H9 (cell line): ENCODE data around the gene TNIP1. TPM values are rescaled to one million over a fixed set of nuclear protein-coding genes. Genes with fewer than 3 reads are reported as not detected.

Experiments used
- DNase-seq: peaks from one replicate; pipeline ENCODE4 v3.0.0-alpha.2; 2017
- H2AFZ ChIP-seq: one replicate; pipeline ENCODE4 v1.6.1; 2013; ENCODE audit warnings: mild to moderate bottlenecking, low read length, control low read depth, moderate library complexity
- H2AK5ac ChIP-seq: 2 replicates; pipeline ENCODE4 v1.6.1; 2013; ENCODE audit warnings: low read length, control low read depth, mixed read lengths; ENCODE audit not compliant: insufficient read length
- H2BK120ac ChIP-seq: one replicate; pipeline ENCODE4 v1.6.1; 2013; ENCODE audit warnings: low read depth, mild to moderate bottlenecking, low read length, control low read depth, inconsistent platforms; ENCODE audit not compliant: poor library complexity, severe bottlenecking
- H2BK12ac ChIP-seq: 2 replicates; pipeline ENCODE4 v1.6.1; 2013; ENCODE audit warnings: low read length, control low read depth, mixed read lengths, low read depth; ENCODE audit not compliant: insufficient read length
- H2BK15ac ChIP-seq: 2 replicates; pipeline ENCODE4 v1.6.1; 2013; ENCODE audit warnings: low read depth, low read length, control low read depth
- H2BK20ac ChIP-seq: one replicate; pipeline ENCODE4 v1.6.1; 2013; ENCODE audit warnings: low read depth, mild to moderate bottlenecking, low read length, control low read depth, inconsistent platforms; ENCODE audit not compliant: poor library complexity, severe bottlenecking
- H2BK5ac ChIP-seq: 2 replicates; pipeline ENCODE4 v1.6.1; 2013; ENCODE audit warnings: low read length, control low read depth, mixed read lengths; ENCODE audit not compliant: insufficient read length
- H3K14ac ChIP-seq: 2 replicates; pipeline ENCODE4 v1.6.1; 2013; ENCODE audit warnings: low read length, control low read depth; ENCODE audit not compliant: insufficient read depth
- H3K18ac ChIP-seq: 2 replicates; pipeline ENCODE4 v1.6.1; 2013; ENCODE audit warnings: low read depth, mild to moderate bottlenecking, mixed read lengths, low read length, control low read depth; ENCODE audit not compliant: insufficient read length
- H3K23ac ChIP-seq: 2 replicates; pipeline ENCODE4 v1.6.1; 2013; ENCODE audit warnings: low read length, control low read depth, mixed read lengths, low read depth; ENCODE audit not compliant: insufficient read length
- H3K23me2 ChIP-seq: 2 replicates; pipeline ENCODE4 v1.6.1; 2013; ENCODE audit warnings: low read depth, mild to moderate bottlenecking, mixed read lengths, low read length, control low read depth; ENCODE audit not compliant: insufficient read length, poor library complexity, severe bottlenecking
- H3K27ac ChIP-seq: 2 replicates; pipeline ENCODE4 v1.5.1; 2013; ENCODE audit warnings: low read length, control low read depth, mixed read lengths, low read depth; ENCODE audit not compliant: insufficient read length
- H3K27me3 ChIP-seq: 2 replicates; pipeline ENCODE4 v1.6.1; 2013; ENCODE audit warnings: low read length, control low read depth, inconsistent platforms; ENCODE audit not compliant: insufficient read depth
- H3K4ac ChIP-seq: 2 replicates; pipeline ENCODE4 v1.6.1; 2013; ENCODE audit warnings: low read depth, mild to moderate bottlenecking, control low read depth, inconsistent platforms, low read length, moderate library complexity
- H3K4me1 ChIP-seq: 2 replicates; pipeline ENCODE4 v1.6.1; 2013; ENCODE audit warnings: low read length, control low read depth, inconsistent platforms; ENCODE audit not compliant: insufficient read depth
- H3K4me2 ChIP-seq: 2 replicates; pipeline ENCODE4 v1.6.1; 2013; ENCODE audit warnings: low read length, control low read depth, mixed read lengths; ENCODE audit not compliant: insufficient read length, insufficient read depth
- H3K56ac ChIP-seq: 2 replicates; pipeline ENCODE4 v1.6.1; 2013; ENCODE audit warnings: low read depth, mild to moderate bottlenecking, mixed read lengths, low read length, control low read depth; ENCODE audit not compliant: insufficient read length
- H3K79me1 ChIP-seq: 2 replicates; pipeline ENCODE4 v1.6.1; 2013; ENCODE audit warnings: low read depth, mild to moderate bottlenecking, moderate library complexity, low read length, control low read depth, inconsistent platforms; ENCODE audit not compliant: insufficient read depth, poor library complexity, severe bottlenecking
- H3K79me2 ChIP-seq: 2 replicates; pipeline ENCODE4 v1.6.1; 2013; ENCODE audit warnings: low read length, control low read depth, inconsistent platforms; ENCODE audit not compliant: insufficient read depth
- H3K9ac ChIP-seq: 2 replicates; pipeline ENCODE4 v1.6.1; 2013; ENCODE audit warnings: low read length, control low read depth, mixed read lengths; ENCODE audit not compliant: insufficient read length; ENCODE audit errors: extremely low read depth
- H3K9me3 ChIP-seq: one replicate; pipeline ENCODE4 v1.6.1; 2013; ENCODE audit warnings: low read depth, low read length, inconsistent platforms; ENCODE audit not compliant: control insufficient read depth
- H3T11ph ChIP-seq: one replicate; pipeline ENCODE4 v1.6.1; 2013; ENCODE audit warnings: mild to moderate bottlenecking, low read length, control low read depth, inconsistent platforms
- H4K20me1 ChIP-seq: one replicate; pipeline ENCODE4 v1.6.1; 2013; ENCODE audit not compliant: control insufficient read depth, insufficient read length, insufficient read depth
- H4K5ac ChIP-seq: 2 replicates; pipeline ENCODE4 v1.6.1; 2013; ENCODE audit warnings: low read depth, mild to moderate bottlenecking, mixed read lengths, low read length, control low read depth; ENCODE audit not compliant: insufficient read length
- H4K8ac ChIP-seq: replicated peaks from 2 replicates; pipeline ENCODE4 v1.6.1; 2013; ENCODE audit warnings: low read length, control low read depth, mixed read lengths, low read depth; ENCODE audit not compliant: insufficient read length
- H4K91ac ChIP-seq: 2 replicates; pipeline ENCODE4 v1.6.1; 2013; ENCODE audit warnings: low read depth, mild to moderate bottlenecking, moderate library complexity, mixed read lengths, low read length, control low read depth; ENCODE audit not compliant: insufficient read length
- H3K27ac Mint-ChIP-seq, 3 experiments: 2 replicates in 2 of 3; 3 replicates in 1 of 3; pipeline ENCODE4 v1.8.0; 2020 to 2021; ENCODE audit warnings: mixed read lengths in 3 of 3, mild to moderate bottlenecking in 1 of 3, moderate library complexity in 1 of 3
- H3K27me3 Mint-ChIP-seq: 2 replicates; pipeline ENCODE4 v1.8.0; 2021; ENCODE audit warnings: low read depth, mild to moderate bottlenecking, moderate library complexity, mixed read lengths
- H3K36me3 Mint-ChIP-seq, 3 experiments: 2 replicates in 2 of 3; 3 replicates in 1 of 3; pipeline ENCODE4 v1.8.0; 2020 to 2021; ENCODE audit warnings: low read depth in 3 of 3, mixed read lengths in 3 of 3; ENCODE audit not compliant: insufficient read depth in 1 of 3
- H3K4me1 Mint-ChIP-seq, 2 experiments: 2 replicates each; pipeline ENCODE4 v1.8.0; 2020; ENCODE audit warnings: mixed read lengths in 2 of 2
- H3K4me3 Mint-ChIP-seq, 2 experiments: 2 replicates in 1 of 2; 3 replicates in 1 of 2; pipeline ENCODE4 v1.8.0; 2020 to 2021; ENCODE audit warnings: mild to moderate bottlenecking in 2 of 2, mixed read lengths in 2 of 2, moderate library complexity in 1 of 2
- H3K9me3 Mint-ChIP-seq, 2 experiments: 2 replicates in 1 of 2; 3 replicates in 1 of 2; pipeline ENCODE4 v1.8.0; 2020; ENCODE audit warnings: mild to moderate bottlenecking in 2 of 2, mixed read lengths in 2 of 2, moderate library complexity in 1 of 2
- WGBS: extraction: QIAGEN DNeasy Blood & Tissue Kit; methylation state at CpG from one replicate; pipeline ENCODE4 v1.1.7; 2013; ENCODE audit warnings: missing lambda C conversion rate, low lambda C conversion rate, mixed read lengths; ENCODE audit not compliant: insufficient read length; ENCODE audit errors: extremely low coverage; 5-methylcytosine and 5-hydroxymethylcytosine counted together
- total RNA-seq: library from RNA; stranded (reverse); gene quantifications from 2 replicates; pipeline ENCODE4 v1.2.1, GENCODE V29; 2021
- TF ChIP-seq, protein P1 (sequence below): fragments of 200-600 bp; sonication (generic); conservative IDR thresholded peaks from 3 replicates; pipeline ENCODE4 v1.8.0; 2021; ENCODE audit warnings: antibody characterized with exemption, mild to moderate bottlenecking

TNIP1 gene
- total RNA-seq, 1 experiment from 2014 or later = 40.8 TPM

DNA sequence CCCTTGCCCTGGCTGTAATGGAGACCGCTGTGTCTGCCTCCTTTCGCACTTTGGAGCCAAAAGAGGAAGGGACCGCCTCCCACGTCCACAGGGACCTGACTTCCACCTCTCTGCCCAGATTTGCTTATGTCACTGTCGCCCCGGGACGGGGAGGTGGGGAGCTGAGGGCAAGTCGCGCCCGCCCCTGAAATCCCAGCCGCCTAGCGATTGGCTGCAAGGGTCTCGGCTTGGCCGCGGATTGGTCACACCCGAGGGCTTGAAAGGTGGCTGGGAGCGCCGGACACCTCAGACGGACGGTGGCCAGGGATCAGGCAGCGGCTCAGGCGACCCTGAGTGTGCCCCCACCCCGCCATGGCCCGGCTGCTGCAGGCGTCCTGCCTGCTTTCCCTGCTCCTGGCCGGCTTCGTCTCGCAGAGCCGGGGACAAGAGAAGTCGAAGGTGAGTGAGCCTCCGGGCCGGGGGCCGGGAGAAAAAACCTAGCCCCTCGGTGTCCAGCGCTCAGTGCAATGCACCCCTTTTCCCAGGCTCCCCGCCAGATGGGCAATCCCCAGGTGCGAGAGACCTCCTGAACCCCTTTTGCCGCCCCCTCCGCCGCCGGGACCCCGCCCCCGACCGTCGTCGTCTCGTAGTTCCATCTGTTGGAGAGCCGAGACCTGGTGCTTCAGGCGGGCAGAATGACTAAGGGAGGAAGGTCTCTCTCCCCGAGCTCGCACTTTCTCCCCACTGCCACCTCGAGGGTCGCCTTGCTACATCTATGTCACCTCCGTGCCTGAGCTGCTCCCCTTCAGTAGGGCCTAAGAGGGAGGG lies 60.3 kb downstream of the TNIP1 start, which contains the start of gene GPX3:
Gene GPX3, plus strand, starts transcription at position 288 of the 807 bp plus-strand sequence. Its CDS starts 64 bp downstream, at position 352.
- H3K27ac ChIP-seq = no peak within 1 kb of the TSS

More for the DNA sequence above, 60.3 kb downstream of the TNIP1 start, which contains the start of gene GPX3:
- Histone ChIP-seq H3K23ac (no peak within 1 kb of the TSS), H3K4me1 (no peaks in the 10 kb centered on the region), H3K14ac (no peak within 1 kb of the TSS), H2BK5ac (no peak within 1 kb of the TSS), H4K91ac (no peak within 1 kb of the TSS), H2BK120ac (no peak within 1 kb of the TSS), H2BK20ac (no peak within 1 kb of the TSS), H2BK15ac (no peak within 1 kb of the TSS), H4K5ac (no peak within 1 kb of the TSS), H3K56ac (no peak within 1 kb of the TSS), H2AK5ac (no peak within 1 kb of the TSS), H3K79me1 (no peaks in the 10 kb centered on the region), H3K4me2 (peak within 1 kb of the TSS; percentile 36), H3K23me2 (no peaks in the 10 kb centered on the region), H3K18ac (no peak within 1 kb of the TSS), H3K4ac (no peak within 1 kb of the TSS), H2BK12ac (no peak within 1 kb of the TSS), H2AFZ (no peak within 1 kb of the TSS), H3K9ac (no peak within 1 kb of the TSS), H3K79me2 (no peaks in the 10 kb centered on the region), H3T11ph (no peak within 1 kb of the TSS), H3K9me3 (no peaks in the 10 kb centered on the region), H4K20me1 (no peaks in the 10 kb centered on the region), H4K8ac (no peak within 1 kb of the TSS), H3K27me3 (no peaks in the 10 kb centered on the region; the same call in 1 of the 2 replicates)
- no peak within 1 kb of the TSS; a peak in 1 of 7 replicates for H3K27ac Mint-ChIP-seq
- TF ChIP-seq, protein P1, sequence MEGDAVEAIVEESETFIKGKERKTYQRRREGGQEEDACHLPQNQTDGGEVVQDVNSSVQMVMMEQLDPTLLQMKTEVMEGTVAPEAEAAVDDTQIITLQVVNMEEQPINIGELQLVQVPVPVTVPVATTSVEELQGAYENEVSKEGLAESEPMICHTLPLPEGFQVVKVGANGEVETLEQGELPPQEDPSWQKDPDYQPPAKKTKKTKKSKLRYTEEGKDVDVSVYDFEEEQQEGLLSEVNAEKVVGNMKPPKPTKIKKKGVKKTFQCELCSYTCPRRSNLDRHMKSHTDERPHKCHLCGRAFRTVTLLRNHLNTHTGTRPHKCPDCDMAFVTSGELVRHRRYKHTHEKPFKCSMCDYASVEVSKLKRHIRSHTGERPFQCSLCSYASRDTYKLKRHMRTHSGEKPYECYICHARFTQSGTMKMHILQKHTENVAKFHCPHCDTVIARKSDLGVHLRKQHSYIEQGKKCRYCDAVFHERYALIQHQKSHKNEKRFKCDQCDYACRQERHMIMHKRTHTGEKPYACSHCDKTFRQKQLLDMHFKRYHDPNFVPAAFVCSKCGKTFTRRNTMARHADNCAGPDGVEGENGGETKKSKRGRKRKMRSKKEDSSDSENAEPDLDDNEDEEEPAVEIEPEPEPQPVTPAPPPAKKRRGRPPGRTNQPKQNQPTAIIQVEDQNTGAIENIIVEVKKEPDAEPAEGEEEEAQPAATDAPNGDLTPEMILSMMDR = no peak
- H3K27me3 Mint-ChIP-seq = peaks cover 59% of the 10 kb centered on the region
- H3K9me3 Mint-ChIP-seq = no peaks in the 10 kb centered on the region
- peak within 1 kb of the TSS; percentile 74 to 87 for H3K4me3 Mint-ChIP-seq
- peaks cover 5 to 7% of the 10 kb centered on the region in 2 experiments; a peak in 3 of 4 replicates for H3K4me1 Mint-ChIP-seq
- H3K36me3 Mint-ChIP-seq = no peaks in the 10 kb centered on the region
- no CpG with 5 or more reads among the region's 54 CpGs for WGBS
- DNase-seq = peak; percentile 94
